Epithelial cell of prostate (primary cell): ENCODE measurements around the gene PIGO.

Experiments
- DNase-seq: peaks from one replicate; pipeline ENCODE4 v3.0.0-alpha.2; 2011; ENCODE audit warnings: low read depth, low spot score
- H3K27ac ChIP-seq: fragments of 450-650 bp; 2 replicates; pipeline ENCODE4 v1.5.1; 2017; ENCODE audit warnings: mild to moderate bottlenecking

Gene PIGO

DNA sequence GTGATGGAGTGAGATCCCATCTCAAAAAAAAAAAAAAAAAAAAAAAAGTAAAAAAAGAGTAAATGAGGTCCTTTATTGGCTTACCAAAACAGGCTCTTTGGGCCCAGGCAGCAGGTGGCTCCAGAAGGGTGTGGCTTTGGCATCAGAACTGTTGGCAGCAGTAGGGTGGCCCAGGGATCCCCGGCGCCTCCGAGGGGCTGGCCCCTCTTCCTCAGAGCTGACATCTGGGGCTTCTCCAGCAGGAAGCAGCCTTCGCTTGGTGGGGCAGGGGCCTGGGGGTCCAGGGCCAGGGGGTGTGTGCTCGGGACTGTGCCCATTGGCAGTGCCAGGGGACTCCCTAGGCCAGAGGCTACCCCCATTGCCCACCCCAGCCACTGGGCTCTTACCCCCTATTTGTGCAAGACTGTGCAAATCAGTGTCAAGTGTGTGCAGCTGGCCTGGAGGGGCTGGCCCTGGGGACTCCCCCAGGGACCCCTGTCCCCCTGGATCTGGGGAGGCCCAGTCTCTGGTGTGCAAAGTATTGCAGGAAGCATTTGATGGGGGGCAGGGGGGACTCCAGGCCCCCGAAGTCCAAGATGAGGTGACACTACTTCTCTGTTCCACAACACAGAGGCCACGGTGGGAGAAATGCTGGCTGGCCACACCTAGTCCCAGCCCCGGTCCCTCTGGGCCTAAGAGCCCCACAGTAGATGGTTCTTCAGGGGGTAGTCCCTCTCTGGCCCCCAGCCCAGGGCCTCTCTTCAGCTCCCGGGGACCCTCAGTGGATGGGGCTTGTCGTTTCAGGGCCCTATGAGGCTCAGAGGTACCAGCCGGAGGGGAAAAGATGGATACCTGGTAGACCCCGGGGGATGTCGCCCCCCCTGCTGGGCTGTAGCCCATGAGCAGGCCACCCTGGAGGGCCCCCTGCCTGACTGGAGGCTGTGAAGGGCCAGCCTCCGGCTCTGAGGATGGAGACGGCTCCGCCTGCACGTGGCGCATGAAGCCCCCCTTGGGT is 11.2 kb upstream of the PIGO start:
- no peak for DNase-seq
- H3K27ac ChIP-seq = no peak overlapping the region

- no peak overlapping the region for H3K27ac ChIP-seq
- DNase-seq = no peak
Observed at GRCh38 chr9:35106343-35106730, 9.9 kb upstream of the PIGO start.

DNA sequence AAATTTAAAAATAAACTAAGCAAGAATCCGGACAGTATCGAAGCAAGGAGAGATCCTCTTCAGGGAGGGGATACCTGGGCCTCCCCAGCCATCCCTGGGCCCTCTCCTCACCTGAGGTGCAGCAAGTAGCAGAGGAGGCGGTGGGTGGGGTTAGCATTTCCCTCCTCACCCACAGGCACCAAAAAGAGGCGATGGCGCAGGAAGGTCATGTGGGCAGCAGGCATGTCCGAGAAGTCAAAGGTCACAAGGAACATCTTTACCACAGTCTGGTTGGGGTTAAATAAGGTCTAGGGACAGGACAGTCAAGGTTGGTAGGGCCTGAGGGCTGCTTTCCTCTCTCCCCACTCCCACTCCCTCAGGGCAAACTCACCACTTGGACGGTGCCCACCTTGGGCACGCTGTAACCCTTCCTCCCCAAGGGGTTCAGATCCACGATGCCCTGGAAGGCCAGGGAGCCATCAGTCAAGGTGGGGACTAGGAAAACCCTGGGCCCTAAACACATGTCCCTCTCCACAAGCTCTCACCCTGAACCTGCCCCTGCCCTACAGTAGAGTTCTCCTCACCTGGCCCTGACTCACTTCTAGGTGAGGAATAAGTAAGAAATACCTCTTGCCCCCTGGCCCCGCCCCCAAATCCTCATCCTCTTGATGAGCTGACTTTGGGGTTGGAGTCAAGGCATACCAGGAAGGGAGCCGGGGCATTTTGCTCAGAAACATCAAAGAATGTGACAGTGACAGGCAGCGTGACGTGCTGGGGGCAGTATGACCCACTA is 9.4 kb upstream of the PIGO start:
- H3K27ac ChIP-seq = no peak overlapping the region
- no peak for DNase-seq

- no peak for DNase-seq
- H3K27ac ChIP-seq = no peak overlapping the region
Observed at GRCh38 chr9:35105126-35105525, 8.7 kb upstream of the PIGO start.

DNA sequence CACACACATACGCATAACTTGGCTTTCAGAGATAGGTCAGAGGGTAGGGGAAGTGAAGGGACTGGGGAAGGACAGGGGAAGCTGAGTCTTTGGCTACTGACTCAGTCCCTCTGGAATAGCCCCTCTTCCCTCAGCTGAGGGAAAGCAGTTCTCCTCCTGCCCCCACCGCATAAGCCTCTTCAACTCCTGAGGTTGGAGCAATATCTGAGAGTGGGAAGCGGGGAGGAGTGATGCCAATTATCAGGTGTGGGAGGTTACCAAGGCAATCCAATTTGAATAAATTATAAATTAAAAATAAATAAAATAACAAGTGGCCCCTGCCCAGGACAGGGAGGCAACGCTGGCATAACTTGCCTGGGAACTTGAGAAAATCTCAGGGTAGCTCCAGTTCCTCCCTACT is 8.2 kb upstream of the PIGO start:
- DNase-seq = no peak
- H3K27ac ChIP-seq = no peak overlapping the region

- H3K27ac ChIP-seq = peak overlapping the region; percentile 64
Observed at GRCh38 chr9:35103660-35104191, 7.3 kb upstream of the PIGO start.

DNA sequence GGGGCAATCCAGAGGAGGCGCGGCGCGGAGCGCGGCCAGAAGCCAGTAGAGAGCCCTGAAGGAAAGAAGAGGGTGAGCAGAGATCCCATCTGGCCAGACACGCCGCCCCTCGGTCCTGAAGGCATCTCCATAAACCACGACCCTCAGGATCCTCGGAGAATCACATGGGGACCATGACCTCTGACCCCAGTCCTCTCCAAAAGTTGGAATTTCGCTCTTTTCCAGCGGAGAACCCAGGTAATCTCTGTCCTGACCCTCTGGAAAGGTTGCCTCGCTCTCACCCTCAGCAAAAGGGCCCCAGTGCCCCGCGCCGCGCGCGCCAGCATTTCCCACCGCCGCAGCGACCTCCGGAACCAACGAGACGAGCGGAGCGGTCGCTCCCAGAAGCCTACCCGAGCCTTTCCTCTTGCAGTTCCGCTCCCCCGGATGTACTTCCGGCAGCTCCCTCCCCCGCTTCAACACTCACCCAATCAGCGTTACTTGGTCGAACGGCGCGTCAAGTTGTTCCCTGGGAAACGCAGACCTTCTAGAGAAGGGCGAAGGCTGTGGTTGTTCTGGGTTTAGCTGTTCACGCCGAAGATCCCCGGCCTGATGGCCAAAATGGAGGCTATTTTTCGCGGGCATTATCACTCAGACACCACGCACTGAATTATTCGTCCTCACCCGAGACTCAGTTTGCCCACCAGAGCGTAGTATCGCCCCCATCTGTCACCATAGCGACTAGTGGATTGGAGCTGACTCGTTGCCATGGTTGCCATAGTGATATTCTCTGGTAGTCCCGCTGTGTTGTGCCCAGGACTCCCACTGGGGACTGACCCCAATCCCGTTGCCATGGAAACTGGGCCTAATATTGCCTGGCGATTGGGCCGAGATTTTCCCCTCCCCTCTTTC is 6.6 kb upstream of the PIGO start, which contains the start of gene STOML2:
Gene STOML2 (minus strand): TSS at position 363 of the 891 bp plus-strand sequence. CDS start 37 bp downstream, at position 326.
- peak within 1 kb of the TSS; percentile 64 for H3K27ac ChIP-seq
- peak; percentile 83 for DNase-seq

More at GRCh38 chr9:35103660-35104191, 7.3 kb upstream of the PIGO start:
- DNase-seq = no peak

GRCh38 chr9:35102465-35102768 is 6.0 kb upstream of the PIGO start:
- DNase-seq = no peak
- H3K27ac ChIP-seq = peak overlapping the region; percentile 64

DNA sequence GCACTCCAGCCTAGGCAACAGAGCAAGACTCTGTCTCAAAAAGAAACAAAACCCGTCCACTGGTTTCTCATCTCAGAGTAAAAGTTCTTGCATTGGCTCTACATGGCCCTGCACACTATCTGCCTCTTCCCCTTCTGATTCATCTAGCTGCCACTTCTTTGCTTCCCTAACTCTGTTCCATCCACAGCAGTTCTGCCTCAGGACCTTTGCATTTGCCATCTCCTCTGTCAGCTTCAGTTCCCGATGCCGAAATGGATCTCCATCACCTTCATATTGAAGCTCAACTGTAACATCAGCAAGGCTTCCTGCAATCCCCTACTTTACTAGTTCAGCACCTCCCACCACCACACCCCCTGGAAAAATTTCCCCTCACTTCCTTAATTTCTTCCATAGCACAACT is 1.2 kb upstream of the PIGO start:
- DNase-seq = no peak
- no peak overlapping the region for H3K27ac ChIP-seq

DNA sequence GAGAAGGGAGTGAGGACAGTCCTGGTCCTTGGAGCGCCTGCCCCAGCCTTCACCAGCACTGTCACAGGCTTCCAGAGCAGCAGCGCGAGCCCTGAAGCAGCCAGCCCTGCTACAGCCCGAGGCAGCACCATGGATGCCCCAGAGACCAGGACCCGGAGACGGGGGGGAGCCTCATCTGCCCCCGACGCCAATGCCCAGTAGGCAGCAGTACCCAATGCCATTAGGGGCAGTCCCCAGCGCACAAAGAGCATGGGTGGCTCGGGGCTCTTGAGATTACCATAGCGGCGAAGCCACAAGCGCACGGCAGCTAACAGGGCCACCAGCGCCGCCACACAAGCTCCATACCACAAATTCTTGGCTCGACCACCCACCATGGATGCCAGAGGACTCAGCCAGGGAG is 4.9 kb downstream of the PIGO start:
- H3K27ac ChIP-seq = no peak overlapping the region
- no peak for DNase-seq

DNA sequence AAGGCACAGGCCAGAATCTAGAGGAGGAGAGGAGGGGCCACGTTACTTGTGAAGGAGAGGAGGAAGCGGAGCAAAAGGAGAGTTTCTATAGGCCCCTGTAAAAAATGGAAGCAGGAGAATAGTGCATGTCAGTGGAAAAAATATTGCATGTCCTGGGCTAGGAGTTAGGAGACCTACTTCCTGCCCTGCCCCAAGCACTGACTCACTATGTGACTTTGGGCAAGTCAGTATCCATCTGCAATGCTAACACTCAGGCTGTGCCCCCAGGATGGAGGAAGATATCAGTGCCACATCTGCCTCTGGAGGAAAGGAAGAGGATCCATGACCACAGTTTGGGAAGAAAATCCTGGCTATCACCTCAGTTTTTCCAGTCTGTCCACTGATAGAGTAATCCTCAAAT is 7.0 kb downstream of the PIGO start:
- H3K27ac ChIP-seq = no peak overlapping the region
- DNase-seq = no peak

- no peak for DNase-seq
- H3K27ac ChIP-seq = no peak overlapping the region
Observed at GRCh38 chr9:35085078-35085477, 11.3 kb downstream of the PIGO start.

DNA sequence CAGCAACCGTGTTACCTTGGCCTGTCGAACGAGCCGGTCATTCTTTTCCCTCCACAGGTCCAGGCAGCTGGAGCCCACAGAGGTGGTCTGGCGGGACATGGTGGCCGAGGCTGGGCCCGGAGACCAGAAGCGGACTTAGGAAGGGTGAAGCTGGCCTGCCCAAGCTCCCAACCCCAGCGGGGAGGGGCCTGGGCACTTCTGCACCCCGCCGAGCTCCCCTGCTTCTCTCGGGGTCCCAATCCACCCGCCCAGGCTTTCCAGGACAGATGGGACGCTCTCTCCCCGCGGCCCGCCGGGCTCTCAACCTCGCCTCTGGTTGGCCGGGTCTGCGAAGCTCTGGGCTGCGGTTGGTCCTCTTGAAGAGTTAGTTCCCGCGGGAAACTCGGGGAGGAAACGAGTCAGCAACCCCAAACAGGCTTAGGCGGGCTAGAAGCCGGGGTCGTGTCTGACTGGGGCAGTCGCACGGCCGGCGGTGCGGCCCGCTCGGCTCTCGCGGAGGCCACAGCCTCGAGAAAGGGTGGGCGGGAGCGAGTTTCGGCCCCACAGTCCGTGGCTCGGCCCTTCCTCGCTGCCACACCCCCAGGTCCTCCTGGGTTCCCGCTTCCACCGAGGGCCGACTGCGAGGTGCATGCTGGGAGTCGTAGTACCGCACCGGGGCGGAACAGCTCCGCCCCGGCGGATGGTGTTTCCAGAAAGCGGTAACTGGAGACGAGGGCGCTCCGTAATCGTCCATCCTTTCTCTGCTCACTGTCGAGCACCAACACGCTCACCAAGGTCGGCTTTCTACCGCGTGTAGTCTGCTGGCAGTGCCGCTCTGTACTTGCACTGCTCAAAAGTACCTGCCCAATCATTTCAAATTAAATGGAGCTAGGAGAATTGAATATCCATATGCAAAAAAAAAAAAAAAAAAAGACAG is 16.7 kb downstream of the PIGO start, which contains the start of gene FANCG:
Gene FANCG (minus strand): TSS at position 517 of the 916 bp plus-strand sequence. CDS start 418 bp downstream, at position 99.
- peak; percentile 60 for DNase-seq
- H3K27ac ChIP-seq = peak within 1 kb of the TSS; percentile 59

GRCh38 chr9:35079041-35079425 is 17.4 kb downstream of the PIGO start:
- no peak for DNase-seq
- peak overlapping the region; percentile 59 for H3K27ac ChIP-seq

GRCh38 chr9:35078066-35078465 is 18.3 kb downstream of the PIGO start:
- no peak for DNase-seq
- no peak overlapping the region for H3K27ac ChIP-seq

GRCh38 chr9:35076848-35077247 is 19.5 kb downstream of the PIGO start:
- H3K27ac ChIP-seq = no peak overlapping the region
- DNase-seq = no peak

DNA sequence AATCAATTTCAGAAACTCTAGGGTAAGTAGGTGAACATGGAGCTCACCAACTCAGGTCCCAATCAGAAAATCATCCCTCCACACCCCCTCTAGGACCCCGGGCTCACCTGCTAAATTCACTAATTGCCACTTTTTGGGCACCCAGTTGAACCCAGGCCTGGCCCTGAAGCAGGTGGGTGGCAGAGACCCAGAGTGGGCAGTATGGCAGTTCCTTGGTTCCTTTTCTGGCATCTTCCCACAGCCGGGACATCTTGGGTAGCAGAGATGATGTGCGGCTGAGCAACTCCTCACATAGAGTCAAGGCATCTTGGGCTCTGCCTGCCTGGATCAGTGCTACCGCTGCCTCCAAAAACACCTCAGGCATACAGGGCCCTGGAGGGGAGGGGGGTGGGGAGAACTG is 21.0 kb downstream of the PIGO start:
- no peak overlapping the region for H3K27ac ChIP-seq
- DNase-seq = no peak

GRCh38 chr9:35074791-35075190 is 21.6 kb downstream of the PIGO start:
- H3K27ac ChIP-seq = no peak overlapping the region
- no peak for DNase-seq

- no peak overlapping the region for H3K27ac ChIP-seq
- DNase-seq = no peak
Observed at GRCh38 chr9:35074141-35074540, 22.2 kb downstream of the PIGO start.
